Stimulated activated CD8-positive, alpha-beta memory T cell treated with anti-CD3 and anti-CD28 coated beads, Interleukin-15, amount 100 ng/mL, for 48 hours (primary cell): Measurements from ENCODE around the gene CNTNAP4.

ENCODE experiments used
- DNase-seq, 2 donors: peaks; one replicate each; pipeline ENCODE4 v3.0.0-alpha.2; 2020; ENCODE audit warnings: low read depth in 2 of 2

CNTNAP4 gene

GRCh38 chr16:76309639-76310335, 32.6 kb downstream of the CNTNAP4 start:
- DNase-seq: no peak

GRCh38 chr16:76311260-76311659, 34.1 kb downstream of the CNTNAP4 start:
- DNase-seq: no peak

GRCh38 chr16:76318565-76318964, 41.4 kb downstream of the CNTNAP4 start:
- no peak for DNase-seq

GRCh38 chr16:76329106-76329505, 51.9 kb downstream of the CNTNAP4 start:
- no peak for DNase-seq

- DNase-seq: no peak
Measured at GRCh38 chr16:76335180-76335974, 58.2 kb downstream of the CNTNAP4 start.

GRCh38 chr16:76336112-76336511, 58.9 kb downstream of the CNTNAP4 start:
- DNase-seq: no peak

GRCh38 chr16:76338472-76338871, 61.3 kb downstream of the CNTNAP4 start:
- DNase-seq: no peak

GRCh38 chr16:76343769-76344168, 66.6 kb downstream of the CNTNAP4 start:
- DNase-seq: no peak

- DNase-seq: no peak
Measured at GRCh38 chr16:76345163-76345661, 68.0 kb downstream of the CNTNAP4 start.

GRCh38 chr16:76346210-76346609, 69.0 kb downstream of the CNTNAP4 start:
- DNase-seq: no peak

GRCh38 chr16:76351441-76351840, 74.2 kb downstream of the CNTNAP4 start:
- no peak for DNase-seq

GRCh38 chr16:76360404-76360803, 83.2 kb downstream of the CNTNAP4 start:
- no peak for DNase-seq

- DNase-seq: no peak
Measured at GRCh38 chr16:76370344-76370743, 93.1 kb downstream of the CNTNAP4 start.

- DNase-seq: no peak
Measured at GRCh38 chr16:76371441-76371840, 94.2 kb downstream of the CNTNAP4 start.

GRCh38 chr16:76373998-76374397, 96.8 kb downstream of the CNTNAP4 start:
- DNase-seq: no peak

GRCh38 chr16:76376988-76377387, 99.8 kb downstream of the CNTNAP4 start:
- no peak for DNase-seq

GRCh38 chr16:76378020-76378419, 100.8 kb downstream of the CNTNAP4 start:
- no peak for DNase-seq

- no peak for DNase-seq
Measured at GRCh38 chr16:76381096-76381495, 103.9 kb downstream of the CNTNAP4 start.

- no peak for DNase-seq
Measured at GRCh38 chr16:76385601-76386230, 108.5 kb downstream of the CNTNAP4 start.

GRCh38 chr16:76386784-76387183, 109.6 kb downstream of the CNTNAP4 start:
- no peak for DNase-seq

- DNase-seq: no peak
Measured at GRCh38 chr16:76387994-76388393, 110.8 kb downstream of the CNTNAP4 start.

GRCh38 chr16:76389126-76389525, 111.9 kb downstream of the CNTNAP4 start:
- DNase-seq: no peak

GRCh38 chr16:76390476-76390875, 113.3 kb downstream of the CNTNAP4 start:
- DNase-seq: no peak
